HG03354 (cell line): Measurements from ENCODE around the gene PLCL1.

Source experiments
- ATAC-seq: cut with Tn5 transposase; IDR thresholded peaks from one replicate; pipeline ENCODE4 v1.9.1; 2021; ENCODE audit warnings: mild to moderate bottlenecking; ENCODE audit not compliant: unreplicated experiment, poor library complexity, severe bottlenecking

PLCL1 gene

GRCh38 chr2:197975931-197976519 lies 171.6 kb downstream of the PLCL1 start:
- ATAC-seq: no peak

- no peak for ATAC-seq
These were observed 174.6 kb downstream of the PLCL1 start for GRCh38 chr2:197978971-197979370.

GRCh38 chr2:197982565-197982964 lies 178.2 kb downstream of the PLCL1 start:
- ATAC-seq: no peak

- ATAC-seq: no peak
These were observed 180.7 kb downstream of the PLCL1 start for GRCh38 chr2:197985029-197985638.

GRCh38 chr2:197986977-197987376 lies 182.6 kb downstream of the PLCL1 start:
- no peak for ATAC-seq

GRCh38 chr2:197990356-197990755 lies 186.0 kb downstream of the PLCL1 start:
- ATAC-seq: no peak

GRCh38 chr2:197992482-197993133 lies 188.2 kb downstream of the PLCL1 start:
- ATAC-seq: peak; percentile 88

- ATAC-seq: no peak
These were observed 189.0 kb downstream of the PLCL1 start for GRCh38 chr2:197993363-197993762.

- ATAC-seq: no peak
These were observed 189.4 kb downstream of the PLCL1 start for GRCh38 chr2:197993830-197994229.

- no peak for ATAC-seq
These were observed 190.4 kb downstream of the PLCL1 start for GRCh38 chr2:197994751-197995150.

GRCh38 chr2:197996583-197996982 lies 192.2 kb downstream of the PLCL1 start:
- no peak for ATAC-seq

- no peak for ATAC-seq
These were observed 192.7 kb downstream of the PLCL1 start for GRCh38 chr2:197997083-197997541.

GRCh38 chr2:197998702-197999101 lies 194.3 kb downstream of the PLCL1 start:
- ATAC-seq: no peak

- no peak for ATAC-seq
These were observed 196.0 kb downstream of the PLCL1 start for GRCh38 chr2:198000417-198000816.

- ATAC-seq: no peak
These were observed 199.8 kb downstream of the PLCL1 start for GRCh38 chr2:198004173-198004572.

GRCh38 chr2:198004921-198005829 lies 200.8 kb downstream of the PLCL1 start:
- peak; percentile 82 for ATAC-seq

- no peak for ATAC-seq
These were observed 202.3 kb downstream of the PLCL1 start for GRCh38 chr2:198006733-198007132.

- ATAC-seq: no peak
These were observed 203.8 kb downstream of the PLCL1 start for GRCh38 chr2:198008230-198008629.

- ATAC-seq: no peak
These were observed 207.6 kb downstream of the PLCL1 start for GRCh38 chr2:198012025-198012424.

- no peak for ATAC-seq
These were observed 211.8 kb downstream of the PLCL1 start for GRCh38 chr2:198016243-198016642.
